Left forelimb (tissue), 1 donor: ENCODE measurements around the gene MUC12.
"Not testable (repeated sequence)": the region's sequence is repeated elsewhere in the genome, so short reads cannot be mapped to it uniquely, and the experiment has no call there.

Experiments used
- DNase-seq: peaks from one replicate; pipeline ENCODE4 v3.0.0-alpha.2; 2018; ENCODE audit warnings: low spot score

The MUC12 gene

DNA sequence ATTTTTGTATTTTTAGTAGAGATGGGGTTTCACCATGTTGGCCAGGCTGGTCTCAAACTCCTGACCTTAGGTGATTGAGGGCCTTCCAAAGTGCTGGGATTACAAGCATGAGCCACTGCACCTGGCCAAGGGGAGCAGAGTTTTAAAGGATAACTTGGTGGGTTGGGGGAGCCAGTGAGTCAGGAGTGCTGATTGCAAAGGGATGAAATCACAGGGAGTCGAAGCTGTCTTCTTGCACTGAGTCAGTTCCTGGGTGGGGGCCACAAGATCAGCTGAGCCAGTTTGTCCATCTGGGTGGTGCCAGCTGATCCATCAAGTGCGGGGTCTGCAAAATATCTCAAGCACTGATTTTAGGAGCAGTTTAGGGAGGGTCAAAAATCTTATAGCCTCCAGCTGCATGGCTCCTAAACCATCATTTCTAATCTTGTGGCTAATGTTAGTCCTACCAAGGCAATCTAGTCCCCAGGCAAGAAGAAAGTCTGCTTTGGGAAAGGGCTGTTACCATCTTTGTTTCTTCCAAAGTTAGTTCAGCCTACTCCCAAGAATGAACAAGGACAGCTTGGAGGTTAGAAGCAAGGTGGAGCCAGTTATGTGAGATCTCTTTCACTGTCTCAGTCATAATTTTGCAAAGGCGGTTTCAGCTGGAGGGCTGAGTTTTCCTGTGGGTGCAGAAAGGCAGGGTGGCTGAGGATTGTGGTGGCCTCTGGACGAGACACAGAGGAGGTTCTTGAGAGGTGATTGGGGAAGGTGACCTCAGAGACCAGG is 15.8 kb downstream of the MUC12 start:
- not testable (repeated sequence) for DNase-seq

DNA sequence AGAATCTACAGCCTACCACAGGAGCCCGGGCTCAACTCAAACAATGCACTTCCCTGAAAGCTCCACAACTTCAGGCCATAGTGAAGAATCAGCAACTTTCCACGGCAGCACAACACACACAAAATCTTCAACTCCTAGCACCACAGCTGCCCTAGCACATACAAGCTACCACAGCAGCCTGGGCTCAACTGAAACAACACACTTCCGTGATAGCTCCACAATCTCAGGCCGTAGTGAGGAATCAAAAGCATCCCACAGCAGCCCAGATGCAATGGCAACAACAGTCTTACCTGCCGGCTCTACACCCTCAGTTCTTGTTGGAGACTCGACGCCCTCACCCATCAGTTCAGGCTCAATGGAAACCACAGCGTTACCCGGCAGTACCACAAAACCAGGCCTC is 22.3 kb downstream of the MUC12 start:
- no peak for DNase-seq

DNA sequence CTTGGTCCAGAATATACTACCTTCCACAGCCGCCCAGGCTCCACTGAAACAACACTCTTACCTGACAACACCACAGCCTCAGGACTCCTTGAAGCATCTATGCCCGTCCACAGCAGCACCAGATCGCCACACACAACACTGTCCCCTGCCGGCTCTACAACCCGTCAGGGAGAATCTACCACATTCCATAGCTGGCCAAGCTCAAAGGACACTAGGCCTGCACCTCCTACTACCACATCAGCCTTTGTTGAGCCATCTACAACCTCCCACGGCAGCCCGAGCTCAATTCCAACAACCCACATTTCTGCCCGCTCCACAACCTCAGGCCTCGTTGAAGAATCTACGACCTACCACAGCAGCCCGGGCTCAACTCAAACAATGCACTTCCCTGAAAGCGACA is 22.9 kb downstream of the MUC12 start:
- not testable (repeated sequence) for DNase-seq

DNA sequence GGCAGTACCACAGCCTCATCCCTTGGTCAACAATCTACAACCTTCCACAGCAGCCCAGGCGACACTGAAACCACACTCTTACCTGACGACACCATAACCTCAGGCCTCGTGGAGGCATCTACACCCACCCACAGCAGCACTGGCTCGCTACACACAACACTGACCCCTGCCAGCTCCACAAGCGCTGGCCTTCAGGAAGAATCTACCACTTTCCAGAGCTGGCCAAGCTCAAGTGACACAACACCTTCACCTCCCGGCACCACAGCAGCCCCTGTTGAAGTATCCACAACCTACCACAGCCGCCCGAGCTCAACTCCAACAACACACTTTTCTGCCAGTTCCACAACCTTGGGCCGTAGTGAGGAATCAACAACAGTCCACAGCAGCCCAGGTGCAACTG is 25.3 kb downstream of the MUC12 start:
- not testable (repeated sequence) for DNase-seq

DNA sequence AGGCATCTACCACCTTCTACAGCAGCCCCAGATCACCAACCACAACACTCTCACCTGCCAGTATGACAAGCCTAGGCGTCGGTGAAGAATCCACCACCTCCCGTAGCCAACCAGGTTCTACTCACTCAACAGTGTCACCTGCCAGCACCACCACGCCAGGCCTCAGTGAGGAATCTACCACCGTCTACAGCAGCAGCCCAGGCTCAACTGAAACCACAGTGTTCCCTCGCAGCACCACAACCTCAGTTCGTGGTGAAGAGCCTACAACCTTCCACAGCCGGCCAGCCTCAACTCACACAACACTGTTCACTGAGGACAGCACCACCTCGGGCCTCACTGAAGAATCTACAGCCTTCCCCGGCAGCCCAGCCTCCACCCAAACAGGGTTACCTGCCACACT is 29.2 kb downstream of the MUC12 start:
- not testable (repeated sequence) for DNase-seq

DNA sequence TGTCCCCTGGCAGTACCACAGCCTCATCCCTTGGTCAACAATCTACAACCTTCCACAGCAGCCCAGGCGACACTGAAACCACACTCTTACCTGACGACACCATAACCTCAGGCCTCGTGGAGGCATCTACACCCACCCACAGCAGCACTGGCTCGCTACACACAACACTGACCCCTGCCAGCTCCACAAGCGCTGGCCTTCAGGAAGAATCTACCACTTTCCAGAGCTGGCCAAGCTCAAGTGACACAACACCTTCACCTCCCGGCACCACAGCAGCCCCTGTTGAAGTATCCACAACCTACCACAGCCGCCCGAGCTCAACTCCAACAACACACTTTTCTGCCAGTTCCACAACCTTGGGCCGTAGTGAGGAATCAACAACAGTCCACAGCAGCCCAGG is 30.0 kb downstream of the MUC12 start:
- not testable (repeated sequence) for DNase-seq

DNA sequence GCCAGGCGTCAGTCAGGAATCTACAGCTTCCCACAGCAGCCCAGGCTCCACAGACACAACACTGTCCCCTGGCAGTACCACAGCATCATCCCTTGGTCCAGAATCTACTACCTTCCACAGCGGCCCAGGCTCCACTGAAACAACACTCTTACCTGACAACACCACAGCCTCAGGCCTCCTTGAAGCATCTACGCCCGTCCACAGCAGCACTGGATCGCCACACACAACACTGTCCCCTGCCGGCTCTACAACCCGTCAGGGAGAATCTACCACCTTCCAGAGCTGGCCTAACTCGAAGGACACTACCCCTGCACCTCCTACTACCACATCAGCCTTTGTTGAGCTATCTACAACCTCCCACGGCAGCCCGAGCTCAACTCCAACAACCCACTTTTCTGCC is 30.7 kb downstream of the MUC12 start:
- not testable (repeated sequence) for DNase-seq

DNA sequence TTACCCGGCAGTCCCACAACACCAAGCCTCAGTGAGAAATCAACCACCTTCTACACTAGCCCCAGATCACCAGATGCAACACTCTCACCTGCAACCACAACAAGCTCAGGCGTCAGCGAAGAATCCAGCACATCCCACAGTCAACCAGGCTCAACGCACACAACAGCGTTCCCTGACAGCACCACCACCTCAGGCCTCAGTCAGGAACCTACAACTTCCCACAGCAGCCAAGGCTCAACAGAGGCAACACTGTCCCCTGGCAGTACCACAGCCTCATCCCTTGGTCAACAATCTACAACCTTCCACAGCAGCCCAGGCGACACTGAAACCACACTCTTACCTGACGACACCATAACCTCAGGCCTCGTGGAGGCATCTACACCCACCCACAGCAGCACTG is 33.0 kb downstream of the MUC12 start:
- DNase-seq, result not testable (repeated sequence)

DNA sequence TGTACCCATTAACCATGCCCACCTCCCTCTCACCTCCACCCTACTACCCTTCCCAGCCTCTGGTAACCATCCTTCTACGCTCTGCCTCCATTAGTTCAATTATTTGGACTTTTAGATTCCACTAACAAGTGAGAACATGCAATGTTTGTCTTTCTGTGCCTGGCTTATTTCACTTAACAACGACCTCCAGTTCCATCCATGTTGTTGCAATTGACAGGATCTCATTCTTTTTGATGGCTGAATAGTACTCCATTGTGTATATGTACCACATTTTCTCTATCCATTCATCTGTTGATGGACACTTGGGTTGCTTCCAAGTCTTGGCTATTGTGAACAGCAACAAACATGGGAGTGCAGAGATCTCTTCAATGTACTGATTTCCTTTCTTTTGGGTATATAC is 38.0 kb downstream of the MUC12 start:
- DNase-seq, result not testable (repeated sequence)

DNA sequence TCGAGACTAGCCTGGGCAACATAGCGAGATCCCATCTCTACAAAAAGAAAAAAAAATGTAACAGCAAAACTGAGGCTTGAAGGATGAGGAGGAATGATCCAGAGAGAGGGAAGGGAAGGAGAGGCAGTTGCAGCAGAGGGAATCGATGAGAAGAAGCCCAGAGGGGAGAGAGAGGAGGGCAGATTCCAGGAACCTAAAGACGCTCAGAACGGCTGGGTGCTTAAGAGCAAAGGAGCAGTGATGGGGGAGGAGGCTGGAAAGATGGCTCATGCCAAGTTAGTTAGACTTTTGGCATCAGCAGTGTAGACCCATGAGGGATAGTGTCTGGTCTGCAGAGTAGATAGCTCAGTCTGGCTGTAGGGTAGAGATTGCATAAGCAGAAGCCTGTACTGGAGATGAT is 40.3 kb downstream of the MUC12 start:
- no peak for DNase-seq

DNA sequence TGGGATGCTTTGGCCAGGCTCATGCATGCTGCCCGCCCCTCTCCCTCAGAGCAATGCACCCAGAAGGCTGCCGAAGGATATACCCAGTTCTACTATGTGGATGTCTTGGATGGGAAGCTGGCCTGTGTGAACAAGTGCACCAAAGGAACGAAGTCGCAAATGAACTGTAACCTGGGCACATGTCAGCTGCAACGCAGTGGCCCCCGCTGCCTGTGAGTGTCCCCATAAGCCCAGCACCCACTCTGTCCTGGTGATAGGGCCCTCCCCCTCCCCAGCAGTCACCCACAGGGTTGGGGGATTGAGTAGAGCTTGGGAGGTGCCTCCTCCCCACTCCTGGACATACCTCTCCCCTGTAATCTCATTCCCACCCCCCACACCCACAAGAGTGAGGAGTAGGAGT is 43.6 kb downstream of the MUC12 start:
- no peak for DNase-seq

DNA sequence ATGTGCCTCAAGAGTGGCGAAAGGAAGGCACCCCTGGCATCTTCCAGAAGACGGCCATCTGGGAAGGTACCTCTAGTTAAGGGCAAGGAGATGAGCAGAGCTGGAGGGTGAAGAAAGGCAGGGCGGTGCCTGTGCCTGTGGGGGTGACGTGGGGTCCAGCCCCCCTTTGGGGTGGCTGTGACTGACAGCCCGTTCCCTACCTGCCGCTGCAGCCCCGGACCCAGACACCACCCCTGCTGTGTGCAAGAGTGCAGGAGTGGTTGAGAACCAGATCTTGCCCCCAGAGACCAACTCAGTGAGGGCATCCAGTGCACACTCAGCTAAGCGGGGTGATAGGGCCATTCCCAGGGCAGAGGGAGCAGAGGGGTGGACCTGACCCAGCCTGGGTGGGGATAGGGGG is 46.3 kb downstream of the MUC12 start:
- DNase-seq, result no peak

DNA sequence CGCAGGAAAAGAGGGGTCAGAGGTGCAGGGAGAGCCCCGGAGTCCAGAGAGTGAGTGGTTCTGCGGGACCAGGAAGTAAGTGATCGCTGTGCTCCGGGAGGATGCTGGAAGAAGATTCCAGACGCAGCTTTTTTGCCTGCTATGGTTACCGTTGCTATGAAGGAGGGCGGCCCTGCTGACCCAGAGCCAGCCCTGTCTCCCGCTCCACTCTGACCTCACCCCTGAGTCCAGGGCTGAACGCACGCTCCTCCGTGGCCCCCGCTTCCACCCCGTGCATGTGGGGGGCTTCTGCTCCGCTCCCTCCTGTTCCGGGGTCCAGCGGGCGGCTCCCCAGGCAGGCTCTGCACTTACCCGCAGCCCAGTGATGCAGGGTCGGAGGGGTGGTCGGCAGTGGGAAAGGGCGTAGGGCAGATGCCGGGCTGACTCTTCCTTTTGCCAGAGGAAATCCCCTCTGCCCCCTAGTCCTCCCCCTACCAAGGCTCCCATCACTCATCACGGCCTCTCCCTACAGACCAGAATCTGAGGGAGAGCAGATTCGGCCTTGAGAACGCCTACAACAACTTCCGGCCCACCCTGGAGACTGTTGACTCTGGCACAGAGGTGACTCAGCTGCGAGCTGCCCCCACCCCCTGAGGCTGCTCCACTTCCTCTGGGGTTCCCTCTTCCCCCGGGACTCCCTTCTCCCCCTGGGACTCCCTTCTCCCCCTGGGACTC is 47.9 kb downstream of the MUC12 start:
- peak; percentile 82 for DNase-seq

DNA sequence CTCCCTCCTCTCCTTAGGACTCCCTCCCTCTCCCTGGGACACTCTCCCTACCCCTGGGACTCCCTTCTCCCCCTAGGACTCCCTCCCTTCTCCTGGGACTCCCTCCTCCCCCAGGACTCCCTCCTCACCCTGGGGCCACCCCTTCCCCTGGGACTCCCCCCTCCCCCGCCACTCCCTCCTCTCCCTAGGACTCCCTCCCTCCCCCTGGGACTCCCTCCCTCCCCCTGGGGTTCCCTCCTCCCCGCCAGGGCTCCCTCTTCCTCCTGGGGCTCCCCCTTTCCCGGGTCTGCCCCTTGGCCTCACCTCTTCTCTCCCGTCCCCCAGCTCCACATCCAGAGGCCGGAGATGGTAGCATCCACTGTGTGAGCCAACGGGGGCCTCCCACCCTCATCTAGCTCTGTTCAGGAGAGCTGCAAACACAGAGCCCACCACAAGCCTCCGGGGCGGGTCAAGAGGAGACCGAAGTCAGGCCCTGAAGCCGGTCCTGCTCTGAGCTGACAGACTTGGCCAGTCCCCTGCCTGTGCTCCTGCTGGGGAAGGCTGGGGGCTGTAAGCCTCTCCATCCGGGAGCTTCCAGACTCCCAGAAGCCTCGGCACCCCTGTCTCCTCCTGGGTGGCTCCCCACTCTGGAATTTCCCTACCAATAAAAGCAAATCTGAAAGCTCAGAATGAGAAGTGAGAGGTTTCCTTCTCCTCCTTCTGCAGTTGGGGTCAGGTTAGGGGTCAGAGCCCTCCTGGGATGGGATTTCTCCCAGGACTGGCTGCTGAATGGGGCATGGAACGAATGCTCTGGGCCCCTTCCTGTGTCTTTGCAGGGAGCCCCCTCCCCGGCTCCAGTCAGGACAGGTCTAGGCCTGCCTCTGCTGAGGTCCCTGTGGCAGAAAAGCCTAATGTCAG is 49.2 kb downstream of the MUC12 start:
- peak; percentile 69 for DNase-seq

DNA sequence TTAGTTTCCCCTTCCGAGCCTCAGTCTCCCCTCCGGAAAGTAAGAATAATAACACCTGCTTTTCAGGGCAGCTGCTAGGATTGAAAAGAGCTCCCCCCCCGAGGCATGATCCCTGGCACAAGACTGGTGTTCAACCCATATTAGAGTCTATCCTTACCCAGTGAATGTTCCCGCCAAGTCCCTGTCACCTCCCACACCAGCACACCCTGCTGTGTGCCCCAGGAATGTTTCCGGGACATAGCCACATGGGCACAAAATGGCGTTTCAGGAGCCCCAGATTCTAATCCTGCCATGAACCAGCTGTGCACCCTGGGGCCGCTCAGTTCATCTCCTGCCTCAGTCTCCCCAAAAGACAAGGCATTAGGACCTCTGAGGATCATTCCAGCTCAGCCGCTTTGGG is 51.1 kb downstream of the MUC12 start:
- DNase-seq, result no peak

DNA sequence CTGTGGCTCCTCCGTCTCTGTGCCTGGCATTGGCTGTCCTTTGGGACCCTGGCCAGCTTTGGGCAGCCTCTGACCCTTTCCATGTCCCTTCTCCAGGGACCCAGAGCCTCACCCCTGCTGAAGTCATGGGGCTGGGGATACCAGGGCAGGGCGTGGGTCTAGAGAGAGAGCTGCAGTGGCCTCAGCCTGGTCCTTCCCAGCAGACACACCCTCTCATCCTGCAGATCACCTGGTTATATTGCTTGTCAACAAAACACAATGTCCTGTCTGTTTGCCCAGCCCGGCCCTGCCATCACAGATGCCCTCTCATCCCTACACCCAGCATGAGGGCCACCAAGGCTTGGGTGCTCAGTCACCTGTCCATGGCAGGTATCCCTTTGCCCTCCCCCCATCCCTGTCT is 52.3 kb downstream of the MUC12 start:
- DNase-seq, result no peak

DNA sequence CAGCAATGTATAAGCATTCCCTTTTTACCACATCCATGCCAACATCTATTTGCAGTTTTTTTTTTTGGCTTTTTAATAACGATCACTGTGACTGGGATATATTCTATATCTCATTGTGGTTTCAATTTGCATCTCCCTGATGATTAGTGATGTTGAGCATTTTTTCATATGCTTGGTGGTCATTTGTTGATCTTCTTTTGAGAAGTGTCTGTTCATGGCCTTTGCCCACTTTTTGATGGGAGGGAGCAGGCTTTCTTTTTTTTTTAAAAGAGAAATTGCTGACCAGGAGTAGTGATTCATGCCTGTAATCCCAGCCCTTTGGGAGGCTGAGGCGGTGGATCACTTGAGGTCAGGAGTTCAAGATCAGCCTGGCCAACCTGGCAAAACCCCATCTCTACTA is 54.5 kb downstream of the MUC12 start:
- DNase-seq, result no peak

DNA sequence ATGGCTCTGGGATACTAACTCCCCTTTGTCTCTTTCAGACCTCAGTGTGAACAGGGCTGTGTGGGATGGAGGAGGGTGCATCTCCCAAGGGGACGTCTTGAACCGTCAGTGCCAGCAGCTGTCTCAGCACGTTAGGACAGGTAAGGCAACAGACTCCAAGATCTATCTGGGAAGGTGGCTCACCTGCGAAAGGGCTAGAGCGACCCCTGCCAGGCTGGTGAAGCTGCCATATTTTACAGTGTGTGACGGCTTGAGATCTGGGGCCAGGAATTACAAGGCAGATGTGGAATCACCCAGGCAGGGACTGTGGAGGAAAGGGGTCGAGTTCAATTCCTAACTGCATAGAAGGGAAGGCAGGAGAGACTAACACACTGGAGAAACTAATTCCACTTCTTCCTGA is 61.7 kb downstream of the MUC12 start:
- DNase-seq, result no peak

DNA sequence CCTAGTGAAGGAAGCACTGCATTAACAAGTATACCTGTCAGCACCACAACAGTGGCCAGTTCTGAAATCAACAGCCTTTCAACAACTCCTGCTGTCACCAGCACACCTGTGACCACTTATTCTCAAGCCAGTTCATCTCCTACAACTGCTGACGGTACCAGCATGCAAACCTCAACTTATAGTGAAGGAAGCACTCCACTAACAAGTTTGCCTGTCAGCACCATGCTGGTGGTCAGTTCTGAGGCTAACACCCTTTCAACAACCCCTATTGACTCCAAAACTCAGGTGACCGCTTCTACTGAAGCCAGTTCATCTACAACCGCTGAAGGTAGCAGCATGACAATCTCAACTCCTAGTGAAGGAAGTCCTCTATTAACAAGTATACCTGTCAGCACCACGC is 66.6 kb downstream of the MUC12 start:
- no peak for DNase-seq

DNA sequence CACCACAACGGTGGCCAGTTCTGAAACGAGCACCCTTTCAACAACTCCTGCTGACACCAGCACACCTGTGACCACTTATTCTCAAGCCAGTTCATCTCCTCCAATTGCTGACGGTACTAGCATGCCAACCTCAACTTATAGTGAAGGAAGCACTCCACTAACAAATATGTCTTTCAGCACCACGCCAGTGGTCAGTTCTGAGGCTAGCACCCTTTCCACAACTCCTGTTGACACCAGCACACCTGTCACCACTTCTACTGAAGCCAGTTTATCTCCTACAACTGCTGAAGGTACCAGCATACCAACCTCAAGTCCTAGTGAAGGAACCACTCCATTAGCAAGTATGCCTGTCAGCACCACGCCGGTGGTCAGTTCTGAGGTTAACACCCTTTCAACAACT is 71.9 kb downstream of the MUC12 start:
- DNase-seq, result not testable (repeated sequence)

DNA sequence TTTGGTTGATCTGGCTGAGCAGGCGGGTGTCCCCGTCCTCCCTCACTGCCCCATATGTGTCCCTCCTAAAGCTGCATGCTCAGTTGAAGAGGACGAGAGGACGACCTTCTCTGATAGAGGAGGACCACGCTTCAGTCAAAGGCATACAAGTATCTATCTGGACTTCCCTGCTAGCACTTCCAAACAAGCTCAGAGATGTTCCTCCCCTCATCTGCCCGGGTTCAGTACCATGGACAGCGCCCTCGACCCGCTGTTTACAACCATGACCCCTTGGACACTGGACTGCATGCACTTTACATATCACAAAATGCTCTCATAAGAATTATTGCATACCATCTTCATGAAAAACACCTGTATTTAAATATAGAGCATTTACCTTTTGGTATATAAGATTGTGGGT is 89.0 kb downstream of the MUC12 start:
- no peak for DNase-seq

DNA sequence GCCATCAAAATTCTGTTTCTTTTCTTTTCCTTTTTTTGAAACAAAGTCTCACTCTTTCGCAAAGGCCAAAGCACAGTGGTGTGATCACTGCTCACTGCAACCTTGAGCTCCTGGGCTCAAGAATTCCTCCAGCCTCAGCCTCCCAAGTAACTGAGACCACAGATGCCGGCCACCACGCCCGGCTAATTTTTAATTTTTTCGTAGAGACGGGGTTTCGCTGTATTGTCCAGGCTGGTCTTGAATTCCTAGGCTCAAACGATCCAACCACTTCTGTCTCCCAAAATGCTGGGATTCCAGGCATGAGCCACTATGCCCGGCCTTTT is 90.2 kb downstream of the MUC12 start:
- no peak for DNase-seq

DNA sequence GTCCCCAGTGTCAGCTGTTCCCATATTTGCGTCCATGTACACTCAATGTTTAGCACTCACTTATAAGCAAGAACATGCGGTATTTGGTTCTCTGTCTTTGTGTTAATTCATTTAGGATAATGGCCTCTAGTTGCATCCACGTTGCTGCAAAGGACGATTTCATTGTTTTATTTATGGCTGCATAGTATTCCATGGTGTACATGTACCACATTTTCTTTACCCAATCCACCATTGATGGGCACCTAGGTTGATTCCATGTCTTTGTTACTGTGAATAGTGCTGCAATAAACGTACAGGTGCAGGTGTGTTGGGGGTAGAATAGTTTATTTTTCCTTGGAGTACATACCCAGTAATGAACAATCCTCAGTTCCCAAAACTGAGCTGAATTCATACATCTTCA is 91.6 kb downstream of the MUC12 start:
- no peak for DNase-seq
